Cardiac muscle cell (in vitro differentiated cells and primary cell): ENCODE data around the gene RRAS2. TPM values are rescaled to one million over a fixed set of nuclear protein-coding genes. Genes with fewer than 3 reads are reported as not detected.

Source experiments
- DNase-seq, 2 donors: peaks; one replicate each; pipeline versions ENCODE4 v3.0.0 to v3.0.0-alpha.2; 2010 to 2017; ENCODE audit warnings: low read depth in 1 of 2, low spot score in 1 of 2
- H3K27ac ChIP-seq: fragments of 200-600 bp; sonication (generic); 2 replicates; pipeline ENCODE4 v1.5.1; 2016
- H3K27me3 ChIP-seq: fragments of 200-600 bp; sonication (generic); 2 replicates; pipeline ENCODE4 v1.6.0; 2016; ENCODE audit warnings: control low read depth
- H3K36me3 ChIP-seq: fragments of 200-600 bp; sonication (generic); 2 replicates; pipeline ENCODE4 v1.5.1; 2016; ENCODE audit warnings: control low read depth
- H3K4me1 ChIP-seq: fragments of 200-600 bp; sonication (generic); 2 replicates; pipeline ENCODE4 v1.8.1; 2017; ENCODE audit warnings: low read depth, mild to moderate bottlenecking, mixed run types
- H3K4me3 ChIP-seq: fragments of 200-600 bp; sonication (generic); 2 replicates; pipeline ENCODE4 v1.5.1; 2016; ENCODE audit warnings: mild to moderate bottlenecking
- H3K9me3 ChIP-seq: fragments of 200-600 bp; sonication (generic); 2 replicates; pipeline ENCODE4 v1.5.1; 2017; ENCODE audit warnings: low read depth, mild to moderate bottlenecking, control low read depth
- CTCF ChIP-seq: IDR thresholded peaks from 2 replicates; pipeline ENCODE4 v1.5.1; 2012; ENCODE audit warnings: low read depth, mild to moderate bottlenecking, low read length
- polyA plus RNA-seq: library from polyadenylated mRNA; unstranded; fragments of >200 nt; fragmentation: Nextera tagmentation; extraction: Ambion mirVana; gene quantifications from 2 replicates; pipeline ENCODE4 v1.2.1, GENCODE V29; 2016
- total RNA-seq: library from RNA; depleted of rRNA; stranded (reverse); fragments of >200 nt; gene quantifications from 2 replicates; pipeline ENCODE4 v1.2.3, GENCODE V29; 2016

RRAS2 gene
- total and polyA plus RNA-seq, 2 experiments from 2014 or later: 72.3 to 74.4 TPM

- Histone ChIP-seq H3K4me3 (no peak overlapping the region), H3K27ac (no peak overlapping the region), H3K4me1 (no peaks in the 10 kb centered on the region), H3K36me3 (no peaks in the 10 kb centered on the region), H3K9me3 (no peaks in the 10 kb centered on the region), H3K27me3 (peaks cover 2% of the 10 kb centered on the region)
- DNase-seq: no peak
- no peak for TF ChIP-seq CTCF
Measured at GRCh38 chr11:14240221-14240620, 118.8 kb downstream of the RRAS2 start.

- no peaks in the 10 kb centered on the region for H3K4me1 ChIP-seq
- no peaks in the 10 kb centered on the region for H3K36me3 ChIP-seq
- H3K27me3 ChIP-seq: peaks cover 2% of the 10 kb centered on the region
- no peak for DNase-seq
- no peak overlapping the region for H3K27ac ChIP-seq
- H3K9me3 ChIP-seq: no peaks in the 10 kb centered on the region
- H3K4me3 ChIP-seq: no peak overlapping the region
- no peak for TF ChIP-seq CTCF
Measured at GRCh38 chr11:14237444-14237961, 121.5 kb downstream of the RRAS2 start.

GRCh38 chr11:14235701-14236100 lies 123.3 kb downstream of the RRAS2 start:
- H3K36me3 ChIP-seq: no peaks in the 10 kb centered on the region

GRCh38 chr11:14234446-14234845 lies 124.5 kb downstream of the RRAS2 start:
- Histone ChIP-seq H3K27me3 (peaks cover 15% of the 10 kb centered on the region), H3K9me3 (no peaks in the 10 kb centered on the region), H3K4me1 (no peaks in the 10 kb centered on the region), H3K27ac (no peak overlapping the region), H3K4me3 (no peak overlapping the region), H3K36me3 (no peaks in the 10 kb centered on the region)
- DNase-seq: no peak
- no peak for TF ChIP-seq CTCF

More at GRCh38 chr11:14235701-14236100, 123.3 kb downstream of the RRAS2 start:
- Histone ChIP-seq H3K27me3 (peaks cover 3% of the 10 kb centered on the region), H3K4me3 (no peak overlapping the region), H3K27ac (no peak overlapping the region), H3K9me3 (no peaks in the 10 kb centered on the region), H3K4me1 (no peaks in the 10 kb centered on the region)
- TF ChIP-seq CTCF: no peak
- no peak for DNase-seq

- Histone ChIP-seq H3K27me3 (peaks cover 17% of the 10 kb centered on the region), H3K4me1 (no peaks in the 10 kb centered on the region), H3K27ac (no peak overlapping the region), H3K4me3 (no peak overlapping the region), H3K36me3 (no peaks in the 10 kb centered on the region), H3K9me3 (no peaks in the 10 kb centered on the region)
- DNase-seq: no peak
- peak; percentile 34 for TF ChIP-seq CTCF
Measured at GRCh38 chr11:14232652-14233051, 126.3 kb downstream of the RRAS2 start.

- TF ChIP-seq CTCF: no peak
- Histone ChIP-seq H3K27ac (no peak overlapping the region), H3K9me3 (no peaks in the 10 kb centered on the region), H3K4me3 (no peak overlapping the region), H3K27me3 (peaks cover 17% of the 10 kb centered on the region), H3K4me1 (no peaks in the 10 kb centered on the region), H3K36me3 (no peaks in the 10 kb centered on the region)
- no peak for DNase-seq
Measured at GRCh38 chr11:14230407-14230806, 128.6 kb downstream of the RRAS2 start.
